Measurements from ENCODE around the gene OR4B1.
A peak's percentile ranks its signal among the peaks of the same experiment; 100 is the strongest.
"Not testable (repeated sequence)": the region's sequence is repeated elsewhere in the genome, so short reads cannot be mapped to it uniquely, and the experiment has no call there.

OR4B1 gene

DNA sequence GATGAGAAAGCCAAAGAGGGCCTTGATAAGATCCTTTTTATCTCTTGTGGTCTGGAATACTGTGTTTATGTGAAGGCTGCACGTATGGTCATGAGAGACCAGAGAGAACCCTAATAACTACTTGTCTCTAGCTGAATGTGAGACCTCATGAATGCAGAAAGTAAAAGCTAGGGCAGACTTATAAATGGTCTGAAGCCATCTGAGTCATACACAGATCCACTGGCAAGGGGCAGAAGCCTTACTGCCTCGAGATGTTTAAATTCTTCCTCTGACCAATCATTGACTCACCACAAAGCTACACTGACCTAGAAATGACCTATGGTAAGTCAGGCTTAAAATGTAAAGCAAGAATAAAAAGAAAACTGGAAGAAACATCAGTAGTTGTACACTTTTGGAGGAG, 22.7 kb upstream of the OR4B1 start:
- no peaks in the 10 kb centered on the region for H3K27me3 ChIP-seq
- no peaks in the 10 kb centered on the region for H3K36me3 ChIP-seq
- H3K4me3 ChIP-seq (ENCODE audit: low read depth, low read length) = no peak overlapping the region
- no peak for TF ChIP-seq CTCF (IDR thresholded peaks at IDR 0.05; ENCODE audit: low read depth, low read length)
- no peak for DNase-seq
- H3K4me1 ChIP-seq = no peaks in the 10 kb centered on the region
- no peaks in the 10 kb centered on the region for H3K9me3 ChIP-seq

DNA sequence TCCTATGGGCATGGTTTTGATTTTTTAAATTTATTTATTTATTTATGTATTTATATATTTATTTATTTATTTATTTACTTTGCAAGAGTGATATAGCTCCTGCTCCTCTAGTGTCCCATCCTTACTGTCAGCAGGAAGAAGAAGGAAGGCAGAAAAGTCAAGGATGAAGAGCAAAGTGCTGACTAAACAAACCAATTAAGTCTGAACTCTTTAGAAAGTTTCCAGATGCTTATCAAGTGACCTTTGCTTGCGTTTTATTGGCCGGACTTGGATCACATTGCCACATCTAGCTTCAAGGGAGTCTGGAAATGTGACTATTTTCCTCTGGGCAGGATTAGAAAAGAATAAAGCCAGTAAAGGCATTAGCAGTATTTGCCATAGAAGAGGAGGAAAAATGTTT, 8.7 kb upstream of the OR4B1 start:
- H3K27me3 ChIP-seq = no peaks in the 10 kb centered on the region
- no peak overlapping the region for H3K4me3 ChIP-seq (ENCODE audit: low read depth, low read length)
- H3K9me3 ChIP-seq = no peaks in the 10 kb centered on the region
- H3K4me1 ChIP-seq = no peaks in the 10 kb centered on the region
- no peak for TF ChIP-seq CTCF (IDR thresholded peaks at IDR 0.05; ENCODE audit: low read depth, low read length)
- no peak for DNase-seq
- H3K36me3 ChIP-seq = no peaks in the 10 kb centered on the region

DNA sequence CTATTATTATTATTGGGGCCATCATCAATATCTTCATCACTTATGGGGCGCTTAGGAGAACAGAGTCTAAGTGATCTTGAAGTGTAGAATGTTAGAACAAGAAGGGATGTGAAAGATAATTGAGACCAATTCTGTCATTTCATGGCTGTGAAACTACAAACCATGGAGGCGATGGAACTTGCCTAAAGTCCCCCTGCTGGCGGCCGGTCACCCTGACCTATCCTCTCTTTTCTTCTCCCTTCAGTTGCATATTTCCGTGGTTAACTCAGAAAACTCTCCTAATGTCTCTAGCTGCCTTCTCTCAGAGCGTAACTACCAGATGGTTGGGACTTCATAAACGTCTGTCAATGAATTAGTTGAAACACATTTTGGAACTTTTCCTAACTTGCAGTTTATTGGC, 6.6 kb upstream of the OR4B1 start:
- H3K4me3 ChIP-seq (ENCODE audit: low read depth, low read length) = no peak overlapping the region
- peak; percentile 4 for DNase-seq
- H3K9me3 ChIP-seq = no peaks in the 10 kb centered on the region
- H3K4me1 ChIP-seq = no peaks in the 10 kb centered on the region
- no peaks in the 10 kb centered on the region for H3K27me3 ChIP-seq
- peak; percentile 9; the same call in 1 of the 2 replicates for TF ChIP-seq CTCF (IDR thresholded peaks at IDR 0.05; ENCODE audit: low read depth, low read length)
- H3K36me3 ChIP-seq = no peaks in the 10 kb centered on the region

DNA sequence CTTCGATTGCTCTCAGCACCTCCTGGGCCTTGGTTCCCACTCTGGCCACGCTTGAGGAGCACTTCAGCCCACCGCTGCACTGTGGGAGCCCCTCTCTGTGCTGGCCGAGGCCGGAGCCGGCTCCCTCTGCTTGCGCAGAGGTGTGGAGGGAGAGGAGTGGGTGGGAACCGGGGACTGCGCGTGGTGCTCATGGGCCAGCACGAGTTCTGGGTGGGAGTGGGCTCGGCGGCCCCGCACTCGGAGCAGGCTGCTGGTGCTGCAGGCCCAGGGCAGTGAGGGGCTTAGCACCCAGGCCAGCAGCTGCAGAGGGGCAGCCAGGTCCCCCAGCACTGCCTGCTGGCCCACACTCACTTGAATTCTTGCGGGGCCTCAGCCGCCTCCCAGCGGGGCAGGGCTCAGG, 12.2 kb downstream of the OR4B1 start:
- no peak for DNase-seq
- Histone ChIP-seq H3K27me3 (no peaks in the 10 kb centered on the region), H3K36me3 (no peaks in the 10 kb centered on the region), H3K4me3 (ENCODE audit: low read depth, low read length) (no peak overlapping the region), H3K9me3 (no peaks in the 10 kb centered on the region), H3K4me1 (no peaks in the 10 kb centered on the region)
- no peak for TF ChIP-seq CTCF (IDR thresholded peaks at IDR 0.05; ENCODE audit: low read depth, low read length)

DNA sequence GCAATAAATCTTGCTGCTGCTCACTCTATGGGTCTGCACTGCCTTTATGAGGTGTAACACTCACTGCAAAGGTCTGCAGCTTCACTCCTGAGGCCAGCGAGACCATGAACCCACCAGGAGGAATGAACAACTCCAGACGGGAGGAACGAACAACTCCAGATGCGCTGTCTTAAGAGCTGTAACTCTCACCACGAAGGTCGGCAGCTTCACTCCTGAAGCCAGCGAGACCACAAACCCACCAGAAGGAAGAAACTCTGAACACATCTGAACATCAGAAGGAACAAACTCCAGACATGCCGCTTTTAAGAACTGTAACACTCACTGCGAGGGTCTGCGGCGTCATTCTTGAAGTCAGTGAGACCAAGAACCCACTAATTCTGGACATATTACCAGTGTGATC, 13.4 kb downstream of the OR4B1 start:
- H3K4me3 ChIP-seq (ENCODE audit: low read depth, low read length); DNase-seq; H3K36me3 ChIP-seq; H3K4me1 ChIP-seq; H3K27me3 ChIP-seq; H3K9me3 ChIP-seq: not testable (repeated sequence)

DNA sequence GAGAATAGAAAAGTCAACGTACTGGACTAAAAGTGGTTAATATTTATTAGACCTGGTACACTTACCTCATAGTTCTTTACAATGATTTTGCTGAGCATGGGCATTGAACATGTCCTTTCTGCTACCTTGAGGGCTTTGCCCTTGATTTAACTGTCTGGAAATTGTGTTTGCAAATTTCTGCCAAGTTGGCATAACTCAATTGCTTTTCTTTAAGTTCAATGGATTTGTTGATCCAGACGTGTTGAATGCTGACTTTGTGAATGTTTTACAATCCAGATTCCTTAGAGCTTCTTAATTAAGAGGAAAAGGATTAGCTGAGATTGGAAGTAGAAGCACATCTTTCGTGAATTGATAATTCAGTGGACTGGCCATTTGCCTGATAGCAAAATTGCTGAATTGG, 21.1 kb downstream of the OR4B1 start:
- H3K4me1 ChIP-seq = no peaks in the 10 kb centered on the region
- no peaks in the 10 kb centered on the region for H3K9me3 ChIP-seq
- no peak overlapping the region for H3K4me3 ChIP-seq (ENCODE audit: low read depth, low read length)
- no peak for DNase-seq
- TF ChIP-seq CTCF (IDR thresholded peaks at IDR 0.05; ENCODE audit: low read depth, low read length) = no peak
- H3K27me3 ChIP-seq = no peaks in the 10 kb centered on the region
- H3K36me3 ChIP-seq = no peaks in the 10 kb centered on the region

DNA sequence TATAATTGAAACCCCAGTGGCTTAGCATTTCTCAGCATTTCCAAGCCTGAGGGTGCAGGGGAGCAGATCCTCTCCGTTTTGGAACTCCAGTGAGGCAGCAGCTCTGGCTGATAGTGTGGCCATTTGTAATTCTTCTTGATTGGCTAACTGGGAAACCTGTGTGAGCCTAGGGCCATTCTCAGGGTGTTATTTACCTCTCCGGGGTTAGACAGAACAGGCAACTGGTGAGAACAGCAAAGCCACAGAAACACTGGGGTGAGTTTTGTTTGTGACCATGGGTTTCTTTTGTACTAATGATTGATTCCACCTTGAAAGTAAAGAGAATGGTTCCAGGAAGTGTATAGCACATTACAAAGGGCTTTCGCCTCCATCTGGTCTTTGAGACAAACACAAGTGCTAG, 25.9 kb downstream of the OR4B1 start:
- Histone ChIP-seq H3K9me3 (no peaks in the 10 kb centered on the region), H3K4me3 (ENCODE audit: low read depth, low read length) (no peak overlapping the region), H3K27me3 (no peaks in the 10 kb centered on the region), H3K4me1 (no peaks in the 10 kb centered on the region), H3K36me3 (no peaks in the 10 kb centered on the region)
- no peak for DNase-seq
- no peak for TF ChIP-seq CTCF (IDR thresholded peaks at IDR 0.05; ENCODE audit: low read depth, low read length)

All from BE2C (cell line).